ENCODE data around the gene JAGN1. TPM values are rescaled to one million over a fixed set of nuclear protein-coding genes. Genes with fewer than 3 reads are reported as not detected.
"Not testable (repeated sequence)": the region's sequence is repeated elsewhere in the genome, so short reads cannot be mapped to it uniquely, and the experiment has no call there.

JAGN1 gene
- 32.2 TPM for polyA plus RNA-seq (2013)

DNA sequence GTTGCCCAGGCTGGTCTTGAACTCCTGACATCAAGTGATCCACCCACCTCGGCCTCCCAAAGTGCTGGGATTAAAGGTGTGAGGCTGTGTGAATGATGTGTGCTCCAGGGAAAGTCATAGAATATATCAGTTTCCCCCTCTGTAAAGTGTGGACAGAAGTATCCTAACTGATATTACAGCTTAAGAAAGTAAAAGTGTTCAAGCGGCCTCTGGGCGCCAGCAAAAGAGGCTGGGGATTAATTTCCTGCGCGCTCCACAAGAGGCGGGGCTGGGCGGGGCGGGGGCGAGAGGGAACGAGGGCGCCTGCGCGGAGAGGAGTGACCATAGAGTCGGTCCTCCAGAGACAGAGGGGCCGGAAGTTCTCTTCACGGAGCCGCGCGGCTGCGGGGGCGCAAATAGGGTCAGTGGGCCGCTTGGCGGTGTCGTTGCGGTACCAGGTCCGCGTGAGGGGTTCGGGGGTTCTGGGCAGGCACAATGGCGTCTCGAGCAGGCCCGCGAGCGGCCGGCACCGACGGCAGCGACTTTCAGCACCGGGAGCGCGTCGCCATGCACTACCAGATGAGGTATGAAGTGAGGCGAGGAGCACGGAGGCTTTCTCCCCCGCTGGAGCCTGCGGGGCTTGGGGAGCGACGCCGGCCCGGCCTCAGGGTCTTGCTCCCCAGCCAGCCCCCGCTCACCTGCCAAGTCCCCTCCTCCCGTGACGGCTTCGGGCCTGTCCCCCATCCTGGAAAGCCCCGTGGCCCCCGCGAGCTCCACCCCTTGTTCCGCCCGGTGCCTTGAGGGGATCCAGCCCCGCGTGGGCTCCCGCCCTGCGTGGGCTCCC lies at the start of gene JAGN1:
Gene JAGN1 (plus strand): TSS at position 362 of the 823 bp plus-strand sequence. CDS start 113 bp downstream, at position 475.
- Histone ChIP-seq H3K9me3 (ENCODE audit: control extremely low read depth in 1 of 5, control insufficient read depth in 4 of 5, insufficient read depth in 2 of 5, low read depth in 1 of 5, low read length in 4 of 5) (no peaks in the 10 kb centered on the region), H3K27me3 (replicated peaks in 2 of 5; ENCODE audit: control insufficient read depth in 4 of 5, insufficient read depth in 5 of 5, low read length in 4 of 5) (no peaks in the 10 kb centered on the region), H3K27ac (ENCODE audit: insufficient read depth in 1 of 2, low read depth in 1 of 2, low read length in 2 of 2, poor library complexity in 1 of 2, severe bottlenecking in 2 of 2) (peak within 1 kb of the TSS; percentile 97), H3K36me3 (ENCODE audit: control insufficient read depth in 4 of 4, insufficient read depth in 4 of 4, low read length in 3 of 4) (peaks cover 4 to 20% (median 11%) of the 10 kb centered on the region in 4 experiments), H3K4me1 (ENCODE audit: control extremely low read depth in 1 of 4, control insufficient read depth in 4 of 4, insufficient read depth in 4 of 4, low read length in 3 of 4) (peaks cover 17 to 38% (median 30%) of the 10 kb centered on the region in 4 experiments), H3K4me3 (ENCODE audit: control insufficient read depth in 1 of 7, extremely low read depth in 1 of 7, insufficient read depth in 4 of 7, low read depth in 2 of 7, low read length in 6 of 7) (peak within 1 kb of the TSS; percentile 69 to 99 (median 92))
- POLR2A ChIA-PET: interaction anchor here (0.7 to 1.6 kb wide), 4 partner anchors 12 to 136 kb away, joined by 4 to 8 read pairs (median 6); partner anchors contain the start of genes CRELD1 and FANCD2
- DNase-seq: peak; percentile 91 to 93 (median 93)
- CTCF ChIA-PET: interaction anchor here (1.3 to 2.0 kb wide), 6 partner anchors 11 to 42 kb away, joined by 3 to 11 read pairs (median 7); partner anchors contain the start of genes CRELD1 and IL17RE
- under 1% methylated on average over 54 of the region's 62 CpGs for WGBS (ENCODE audit: insufficient coverage)

DNA sequence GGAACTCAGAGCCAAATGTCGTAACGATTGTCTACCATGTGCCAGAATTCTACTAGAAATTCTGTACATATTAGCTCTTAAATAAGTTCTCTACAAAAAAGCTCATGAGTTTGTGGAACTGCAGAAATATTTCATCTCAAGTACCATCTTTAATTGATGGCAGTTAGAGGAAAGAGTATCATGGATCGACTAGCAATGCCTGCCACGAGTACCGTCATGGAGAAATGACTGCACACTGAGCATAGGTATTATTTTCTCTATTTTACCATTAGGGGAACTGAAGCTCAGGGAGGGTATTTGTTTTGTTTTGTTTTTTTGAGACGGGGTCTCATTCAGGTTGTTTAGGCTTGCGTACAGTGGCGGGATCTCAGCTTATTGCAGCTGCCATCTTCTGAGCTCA lies 49.4 kb upstream of the JAGN1 start:
- Histone ChIP-seq H3K9me3 (ENCODE audit: control extremely low read depth in 1 of 5, control insufficient read depth in 4 of 5, insufficient read depth in 2 of 5, low read depth in 1 of 5, low read length in 4 of 5) (no peaks in the 10 kb centered on the region), H3K27me3 (replicated peaks in 2 of 5; ENCODE audit: control insufficient read depth in 4 of 5, insufficient read depth in 5 of 5, low read length in 4 of 5) (no peaks in the 10 kb centered on the region), H3K27ac (ENCODE audit: insufficient read depth in 1 of 2, low read depth in 1 of 2, low read length in 2 of 2, poor library complexity in 1 of 2, severe bottlenecking in 2 of 2) (no peak overlapping the region), H3K4me3 (ENCODE audit: control insufficient read depth in 1 of 7, extremely low read depth in 1 of 7, insufficient read depth in 4 of 7, low read depth in 2 of 7, low read length in 6 of 7) (no peak overlapping the region), H3K4me1 (ENCODE audit: control extremely low read depth in 1 of 4, control insufficient read depth in 4 of 4, insufficient read depth in 4 of 4, low read length in 3 of 4) (peaks cover 10 to 48% (median 29%) of the 10 kb centered on the region in 4 experiments), H3K36me3 (ENCODE audit: control insufficient read depth in 4 of 4, insufficient read depth in 4 of 4, low read length in 3 of 4) (peaks cover 6 to 44% (median 24%) of the 10 kb centered on the region in 4 experiments)
- POLR2A ChIA-PET: interaction anchor here (0.6 kb wide), 1 partner anchor 111 kb away, joined by 3 read pairs; the partner anchor contains the start of gene PRRT3
- DNase-seq: peak in 2 of 3 donors; percentile 17 to 37
- CTCF ChIA-PET: interaction anchor here (0.6 to 1.3 kb wide), 6 partner anchors 9 to 142 kb away, joined by 3 read pairs; partner anchors contain the start of gene IL17RE
- WGBS (ENCODE audit: insufficient coverage): 76% methylated on average over 5 of the region's 8 CpGs

DNA sequence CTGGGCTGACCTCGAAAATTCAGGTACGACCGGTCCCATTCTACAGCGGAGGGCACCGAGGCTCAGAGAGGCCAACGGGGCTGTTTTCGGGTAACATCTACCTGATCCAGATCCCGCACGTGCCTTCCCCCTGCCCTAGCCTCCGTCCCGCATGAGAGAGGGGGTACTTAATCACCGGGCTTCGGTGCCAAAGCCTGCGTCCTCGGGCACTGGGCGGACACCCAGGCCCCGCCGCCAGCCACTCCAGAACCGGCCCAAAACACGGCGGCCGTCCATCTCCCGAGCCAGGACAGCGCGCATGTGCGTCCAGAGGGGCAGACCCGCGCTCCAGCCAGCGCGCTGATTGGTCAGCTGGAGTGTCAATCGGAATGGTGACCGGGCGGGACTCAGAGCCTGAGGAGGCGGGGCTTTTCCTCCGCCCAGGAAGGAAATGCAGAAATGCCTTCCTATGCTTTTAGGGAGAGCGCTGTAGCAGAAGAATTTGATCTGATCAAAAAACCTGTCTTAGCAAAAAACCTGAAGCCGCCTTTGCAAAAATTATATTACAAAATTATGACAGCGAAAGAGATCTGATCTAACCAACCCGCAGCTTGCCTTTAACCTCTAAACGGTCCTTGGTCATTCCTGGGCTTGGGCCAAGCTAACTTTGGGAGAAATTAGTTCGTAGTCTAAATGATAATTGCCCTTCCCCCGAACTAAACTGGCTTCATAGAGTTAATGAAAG lies 46.5 kb upstream of the JAGN1 start, which contains the start of gene RPUSD3:
Gene RPUSD3 (minus strand): TSS at position 294 of the 724 bp plus-strand sequence. CDS start 18 bp downstream, at position 276.
- H3K9me3 ChIP-seq (ENCODE audit: control extremely low read depth in 1 of 5, control insufficient read depth in 4 of 5, insufficient read depth in 2 of 5, low read depth in 1 of 5, low read length in 4 of 5): no peaks in the 10 kb centered on the region
- H3K27me3 ChIP-seq (replicated peaks in 2 of 5; ENCODE audit: control insufficient read depth in 4 of 5, insufficient read depth in 5 of 5, low read length in 4 of 5): no peaks in the 10 kb centered on the region
- H3K4me1 ChIP-seq (ENCODE audit: control extremely low read depth in 1 of 4, control insufficient read depth in 4 of 4, insufficient read depth in 4 of 4, low read length in 3 of 4): peaks cover 4 to 35% (median 20%) of the 10 kb centered on the region in 4 experiments
- H3K4me3 ChIP-seq (ENCODE audit: control insufficient read depth in 1 of 7, extremely low read depth in 1 of 7, insufficient read depth in 4 of 7, low read depth in 2 of 7, low read length in 6 of 7): peak within 1 kb of the TSS; percentile 79 to 96 (median 86)
- 0% methylated on average over 36 of the region's 42 CpGs for WGBS (ENCODE audit: insufficient coverage)
- ChIA-PET CTCF (interaction anchor here (0.8 to 1.2 kb wide), 4 partner anchors 9 to 87 kb away, joined by 3 read pairs; no protein-coding TSS in a partner anchor), POLR2A (interaction anchor here (2.5 kb wide), 1 partner anchor 89 kb away, joined by 6 read pairs; the partner anchor contains the start of gene CRELD1)
- peak within 1 kb of the TSS in 1 of 2 experiments; percentile 73 for H3K27ac ChIP-seq (ENCODE audit: insufficient read depth in 1 of 2, low read depth in 1 of 2, low read length in 2 of 2, poor library complexity in 1 of 2, severe bottlenecking in 2 of 2)
- peak; percentile 92 to 95 (median 93) for DNase-seq
- peaks cover 6 to 32% (median 20%) of the 10 kb centered on the region in 4 experiments for H3K36me3 ChIP-seq (ENCODE audit: control insufficient read depth in 4 of 4, insufficient read depth in 4 of 4, low read length in 3 of 4)

DNA sequence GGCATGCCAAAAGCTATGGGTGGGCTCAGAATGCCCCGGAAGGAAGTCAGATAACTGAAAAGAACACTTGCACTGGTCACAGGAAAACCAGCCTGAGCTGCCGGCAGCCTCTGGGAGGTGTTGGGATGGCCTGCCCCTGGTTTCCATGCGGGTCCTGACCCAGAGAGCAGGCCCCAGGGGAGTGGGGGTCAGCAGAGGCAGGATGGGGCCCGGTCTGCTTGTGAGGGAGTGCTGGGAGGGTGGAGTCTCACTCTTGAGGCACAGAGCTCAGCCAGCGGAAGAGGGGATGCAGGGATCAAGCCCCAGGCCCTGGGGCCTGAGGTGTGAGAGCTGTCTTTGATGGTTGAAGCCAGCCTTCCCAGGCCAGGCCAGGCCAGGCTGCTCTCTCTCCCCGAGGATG lies 44.2 kb upstream of the JAGN1 start:
- ChIA-PET CTCF (interaction anchor here (0.7 to 1.8 kb wide), 7 partner anchors 9 to 85 kb away, joined by 3 to 8 read pairs (median 4); no protein-coding TSS in a partner anchor), POLR2A (no interaction called here)
- no peaks in the 10 kb centered on the region for H3K27me3 ChIP-seq (replicated peaks in 2 of 5; ENCODE audit: control insufficient read depth in 4 of 5, insufficient read depth in 5 of 5, low read length in 4 of 5)
- H3K27ac ChIP-seq (ENCODE audit: insufficient read depth in 1 of 2, low read depth in 1 of 2, low read length in 2 of 2, poor library complexity in 1 of 2, severe bottlenecking in 2 of 2): no peak overlapping the region
- DNase-seq: no peak
- 77% methylated on average over 5 of the region's 6 CpGs for WGBS (ENCODE audit: insufficient coverage)
- no peak overlapping the region for H3K4me3 ChIP-seq (ENCODE audit: control insufficient read depth in 1 of 7, extremely low read depth in 1 of 7, insufficient read depth in 4 of 7, low read depth in 2 of 7, low read length in 6 of 7)
- H3K36me3 ChIP-seq (ENCODE audit: control insufficient read depth in 4 of 4, insufficient read depth in 4 of 4, low read length in 3 of 4): peaks cover 3 to 12% (median 6%) of the 10 kb centered on the region in 4 experiments
- H3K4me1 ChIP-seq (ENCODE audit: control extremely low read depth in 1 of 4, control insufficient read depth in 4 of 4, insufficient read depth in 4 of 4, low read length in 3 of 4): peaks cover 4 to 30% (median 18%) of the 10 kb centered on the region in 4 experiments
- no peaks in the 10 kb centered on the region for H3K9me3 ChIP-seq (ENCODE audit: control extremely low read depth in 1 of 5, control insufficient read depth in 4 of 5, insufficient read depth in 2 of 5, low read depth in 1 of 5, low read length in 4 of 5)

DNA sequence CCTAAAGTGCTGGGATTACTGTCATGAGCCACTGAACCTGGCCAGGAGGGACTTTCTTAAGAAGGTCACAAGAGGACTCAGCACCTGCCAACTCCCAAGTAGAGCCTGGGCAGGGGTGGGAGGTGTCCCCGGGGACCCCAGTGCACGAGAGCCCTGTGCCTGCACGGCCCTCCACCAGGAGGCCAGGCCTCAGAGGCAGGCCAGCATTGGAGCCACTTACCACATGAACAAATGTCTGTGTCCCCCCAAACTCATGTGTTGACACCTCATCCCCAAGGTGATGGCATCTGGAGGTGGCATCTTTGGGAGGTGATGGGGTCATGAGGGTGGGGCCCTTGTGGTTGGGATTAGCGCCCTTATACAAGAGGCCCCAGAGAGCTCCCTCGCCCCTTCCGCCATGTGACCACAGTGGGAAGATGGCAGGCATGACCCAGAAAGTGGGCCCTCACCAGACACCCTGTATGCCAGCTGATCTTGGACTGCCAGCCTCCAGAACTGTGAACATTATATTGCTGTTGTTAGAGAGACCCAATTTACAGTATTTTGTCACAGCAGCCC lies 43.4 kb upstream of the JAGN1 start:
- ChIA-PET POLR2A (no interaction called here), CTCF (interaction anchor here (0.7 to 1.8 kb wide), 6 partner anchors 9 to 85 kb away, joined by 3 to 8 read pairs (median 4); no protein-coding TSS in a partner anchor)

DNA sequence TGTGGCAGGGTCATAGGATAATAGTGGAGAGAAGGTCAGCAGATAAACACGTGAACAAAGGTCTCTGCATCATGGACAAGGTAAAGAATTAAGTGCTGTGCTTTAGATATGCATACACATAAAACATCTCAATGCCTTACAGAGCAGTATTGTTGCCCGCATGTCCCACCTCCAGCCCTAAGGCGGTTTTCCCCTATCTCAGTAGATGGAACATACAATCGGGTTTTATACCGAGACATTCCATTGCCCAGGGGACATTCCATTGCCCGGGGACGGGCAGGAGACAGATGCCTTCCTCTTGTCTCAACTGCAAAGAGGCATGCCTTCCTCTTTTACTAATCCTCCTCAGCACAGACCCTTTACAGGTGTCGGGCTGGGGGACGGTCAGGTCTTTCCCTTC lies 42.5 kb upstream of the JAGN1 start:
- CTCF ChIA-PET: interaction anchor here (1.5 kb wide), 1 partner anchor 67 kb away, joined by 5 read pairs; no protein-coding TSS in a partner anchor
- H3K4me3 ChIP-seq (ENCODE audit: control insufficient read depth in 1 of 7, extremely low read depth in 1 of 7, insufficient read depth in 4 of 7, low read depth in 2 of 7, low read length in 6 of 7); H3K36me3 ChIP-seq (ENCODE audit: control insufficient read depth in 4 of 4, insufficient read depth in 4 of 4, low read length in 3 of 4); POLR2A ChIA-PET; H3K9me3 ChIP-seq (ENCODE audit: control extremely low read depth in 1 of 5, control insufficient read depth in 4 of 5, insufficient read depth in 2 of 5, low read depth in 1 of 5, low read length in 4 of 5); DNase-seq; H3K27me3 ChIP-seq (replicated peaks in 2 of 5; ENCODE audit: control insufficient read depth in 4 of 5, insufficient read depth in 5 of 5, low read length in 4 of 5); H3K27ac ChIP-seq (ENCODE audit: insufficient read depth in 1 of 2, low read depth in 1 of 2, low read length in 2 of 2, poor library complexity in 1 of 2, severe bottlenecking in 2 of 2): not testable (repeated sequence)
- WGBS (ENCODE audit: insufficient coverage): 100% methylated on average over 2 of the region's 9 CpGs
- H3K4me1 ChIP-seq (ENCODE audit: control extremely low read depth in 1 of 4, control insufficient read depth in 4 of 4, insufficient read depth in 4 of 4, low read length in 3 of 4): peaks cover 4 to 22% (median 15%) of the 10 kb centered on the region in 4 experiments

More for the DNA sequence above, 43.4 kb upstream of the JAGN1 start:
- H3K27ac ChIP-seq (ENCODE audit: insufficient read depth in 1 of 2, low read depth in 1 of 2, low read length in 2 of 2, poor library complexity in 1 of 2, severe bottlenecking in 2 of 2): no peak overlapping the region
- H3K36me3 ChIP-seq (ENCODE audit: control insufficient read depth in 4 of 4, insufficient read depth in 4 of 4, low read length in 3 of 4): peaks cover 0 to 5% (median 0%) of the 10 kb centered on the region in 4 experiments
- peaks cover 4 to 30% (median 18%) of the 10 kb centered on the region in 4 experiments for H3K4me1 ChIP-seq (ENCODE audit: control extremely low read depth in 1 of 4, control insufficient read depth in 4 of 4, insufficient read depth in 4 of 4, low read length in 3 of 4)
- no peak for DNase-seq
- no peak overlapping the region for H3K4me3 ChIP-seq (ENCODE audit: control insufficient read depth in 1 of 7, extremely low read depth in 1 of 7, insufficient read depth in 4 of 7, low read depth in 2 of 7, low read length in 6 of 7)
- no peaks in the 10 kb centered on the region for H3K27me3 ChIP-seq (replicated peaks in 2 of 5; ENCODE audit: control insufficient read depth in 4 of 5, insufficient read depth in 5 of 5, low read length in 4 of 5)
- no peaks in the 10 kb centered on the region for H3K9me3 ChIP-seq (ENCODE audit: control extremely low read depth in 1 of 5, control insufficient read depth in 4 of 5, insufficient read depth in 2 of 5, low read depth in 1 of 5, low read length in 4 of 5)
- WGBS (ENCODE audit: insufficient coverage): 97% methylated on average over 5 of the region's 6 CpGs
